Peyer's patch (tissue), 4 donors: ENCODE data around the gene TNPO3. TPM values are rescaled to one million over a fixed set of nuclear protein-coding genes. Genes with fewer than 3 reads are reported as not detected.
"Not testable (repeated sequence)": the region's sequence is repeated elsewhere in the genome, so short reads cannot be mapped to it uniquely, and the experiment has no call there.

Experiments used
- DNase-seq, 3 donors: peaks; one replicate each; pipeline ENCODE4 v3.0.0-alpha.2; 2017 to 2019
- H3K27ac ChIP-seq, 4 donors: fragments of 200-600 bp; sonication (generic); one replicate each; pipeline ENCODE4 v1.5.1; 2016 to 2019
- H3K27me3 ChIP-seq, 2 donors: fragments of 200-600 bp; sonication (generic); one replicate each; pipeline ENCODE4 v1.5.1; 2019
- H3K36me3 ChIP-seq, 3 donors: fragments of 200-600 bp; sonication (generic); one replicate each; pipeline ENCODE4 v1.5.1; 2016 to 2019
- H3K4me1 ChIP-seq, 4 donors: fragments of 200-600 bp; sonication (generic); one replicate each; pipeline ENCODE4 v1.5.1; 2016 to 2019
- H3K4me3 ChIP-seq, 4 donors: fragments of 200-600 bp; sonication (generic); 1 replicate in 3 of 4; 2 replicates in 1 of 4; pipeline ENCODE4 v1.5.1; 2016 to 2019; ENCODE audit warnings: mild to moderate bottlenecking in 1 of 4
- H3K9me3 ChIP-seq, 4 donors: fragments of 200-600 bp; sonication (generic); one replicate each; pipeline ENCODE4 v1.5.1; 2016 to 2019; ENCODE audit warnings: mild to moderate bottlenecking in 1 of 4
- POLR2A ChIP-seq, 2 donors: fragments of 450-650 bp; IDR thresholded peaks; one replicate each; pipeline ENCODE4 v1.5.1; 2017; ENCODE audit warnings: antibody characterized with exemption in 2 of 2, mild to moderate bottlenecking in 2 of 2, moderate library complexity in 2 of 2
- total RNA-seq, 4 donors: library from RNA; depleted of rRNA; stranded (reverse); fragments of >200 nt; gene quantifications; one replicate each; pipeline ENCODE4 v1.1.0, GENCODE V29; 2016
- TF ChIP-seq, protein P1 (sequence below), 6 experiments: fragments of 450-650 bp in 4 of 6; fragments of 200-600 bp in 2 of 6; sonication (generic) in 1 of 6; IDR thresholded peaks; one replicate each; pipeline ENCODE4 v1.5.1; 2017 to 2019; ENCODE audit warnings: antibody characterized with exemption in 6 of 6, mild to moderate bottlenecking in 3 of 6, moderate library complexity in 1 of 6

TNPO3 gene
- total RNA-seq, 4 donors from 2014 or later, result 25.2 to 55.3 (median 42.1) TPM

DNA sequence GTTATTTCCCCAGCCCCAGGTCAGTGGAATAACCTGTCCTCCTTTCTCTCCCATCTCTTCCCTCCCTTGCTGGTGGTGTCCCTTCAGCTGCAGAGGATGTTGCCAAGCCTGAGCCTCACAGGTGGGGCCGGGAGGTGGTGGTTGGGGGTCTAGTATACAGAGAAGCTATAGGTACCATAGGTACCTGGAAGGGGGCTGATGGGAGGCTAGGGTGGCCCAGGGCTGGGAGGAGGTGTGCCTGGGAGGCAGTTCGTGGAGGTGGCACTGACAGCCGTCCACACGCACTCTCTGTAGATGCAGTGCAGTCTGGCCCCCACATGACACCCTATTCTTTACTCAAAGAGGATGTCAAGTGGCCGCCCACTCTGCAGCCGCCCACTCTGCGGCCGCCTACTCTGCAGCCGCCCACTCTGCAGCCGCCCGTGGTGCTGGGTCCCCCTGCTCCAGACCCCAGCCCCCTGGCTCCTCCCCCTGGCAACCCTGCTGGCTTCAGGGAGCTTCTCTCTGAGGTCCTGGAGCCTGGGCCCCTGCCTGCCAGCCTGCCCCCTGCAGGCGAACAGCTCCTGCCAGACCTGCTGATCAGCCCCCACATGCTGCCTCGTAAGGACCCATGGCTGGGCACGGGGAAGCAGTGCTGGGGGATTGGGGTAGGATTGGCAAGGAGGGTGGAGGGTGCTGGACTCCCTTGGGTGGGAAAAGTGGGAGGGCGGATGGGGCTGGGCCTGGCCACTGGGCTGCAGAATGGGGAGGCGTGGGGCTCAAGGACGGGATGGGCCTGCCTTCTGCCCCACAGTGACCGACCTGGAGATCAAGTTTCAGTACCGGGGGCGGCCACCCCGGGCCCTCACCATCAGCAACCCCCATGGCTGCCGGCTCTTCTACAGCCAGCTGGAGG is 107.7 kb downstream of the TNPO3 start:
- Histone ChIP-seq H3K4me3 (no peak overlapping the region), H3K36me3 (peaks cover 0 to 1% (median 0%) of the 10 kb centered on the region in 3 donors), H3K27ac (no peak overlapping the region), H3K4me1 (peaks cover 0 to under 1% (median 0%) of the 10 kb centered on the region in 4 donors), H3K9me3 (no peaks in the 10 kb centered on the region), H3K27me3 (no peaks in the 10 kb centered on the region)
- TF ChIP-seq, protein P1, sequence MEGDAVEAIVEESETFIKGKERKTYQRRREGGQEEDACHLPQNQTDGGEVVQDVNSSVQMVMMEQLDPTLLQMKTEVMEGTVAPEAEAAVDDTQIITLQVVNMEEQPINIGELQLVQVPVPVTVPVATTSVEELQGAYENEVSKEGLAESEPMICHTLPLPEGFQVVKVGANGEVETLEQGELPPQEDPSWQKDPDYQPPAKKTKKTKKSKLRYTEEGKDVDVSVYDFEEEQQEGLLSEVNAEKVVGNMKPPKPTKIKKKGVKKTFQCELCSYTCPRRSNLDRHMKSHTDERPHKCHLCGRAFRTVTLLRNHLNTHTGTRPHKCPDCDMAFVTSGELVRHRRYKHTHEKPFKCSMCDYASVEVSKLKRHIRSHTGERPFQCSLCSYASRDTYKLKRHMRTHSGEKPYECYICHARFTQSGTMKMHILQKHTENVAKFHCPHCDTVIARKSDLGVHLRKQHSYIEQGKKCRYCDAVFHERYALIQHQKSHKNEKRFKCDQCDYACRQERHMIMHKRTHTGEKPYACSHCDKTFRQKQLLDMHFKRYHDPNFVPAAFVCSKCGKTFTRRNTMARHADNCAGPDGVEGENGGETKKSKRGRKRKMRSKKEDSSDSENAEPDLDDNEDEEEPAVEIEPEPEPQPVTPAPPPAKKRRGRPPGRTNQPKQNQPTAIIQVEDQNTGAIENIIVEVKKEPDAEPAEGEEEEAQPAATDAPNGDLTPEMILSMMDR (IDR thresholded peaks at IDR 0.05), result peak in 3 of 6 experiments; percentile 16 to 24 (median 16)
- no peak for TF ChIP-seq POLR2A (IDR thresholded peaks at IDR 0.05)
- no peak for DNase-seq

DNA sequence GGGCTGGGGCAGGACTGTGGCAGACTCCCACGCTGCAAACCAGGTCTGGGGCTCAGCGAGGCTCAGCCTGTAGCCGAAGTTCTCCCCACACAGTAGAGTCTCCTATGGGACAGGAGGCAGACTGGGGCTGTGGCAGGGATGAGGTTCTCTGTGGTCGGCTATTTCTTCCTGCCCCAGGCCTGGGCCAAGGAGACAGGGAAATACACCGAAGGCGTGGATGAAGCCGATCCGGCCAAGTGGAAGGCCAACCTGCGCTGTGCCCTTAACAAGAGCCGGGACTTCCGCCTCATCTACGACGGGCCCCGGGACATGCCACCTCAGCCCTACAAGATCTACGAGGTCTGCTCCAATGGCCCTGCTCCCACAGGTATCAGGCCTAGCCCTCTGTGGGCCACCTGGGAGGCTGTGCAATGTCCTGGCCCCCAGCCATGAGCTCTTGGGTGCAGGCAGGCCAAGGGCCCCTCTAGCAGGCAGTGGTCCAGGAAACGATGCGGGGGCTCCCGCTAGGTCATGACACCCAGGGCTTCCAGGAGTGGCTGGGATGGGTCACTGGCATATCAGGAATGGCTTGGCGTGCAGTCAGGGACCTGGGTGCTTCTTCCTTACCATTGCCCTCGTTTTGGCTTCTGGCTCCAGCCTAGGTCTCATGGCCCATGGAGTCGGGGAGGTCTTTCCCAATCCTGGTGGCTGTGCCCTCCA is 109.1 kb downstream of the TNPO3 start:
- Histone ChIP-seq H3K4me1 (peaks cover 0 to 5% (median 0%) of the 10 kb centered on the region in 4 donors), H3K9me3 (no peaks in the 10 kb centered on the region), H3K27me3 (no peaks in the 10 kb centered on the region), H3K4me3 (no peak overlapping the region), H3K36me3 (no peaks in the 10 kb centered on the region), H3K27ac (no peak overlapping the region)
- TF ChIP-seq, protein P1 (IDR thresholded peaks at IDR 0.05), result no peak
- TF ChIP-seq POLR2A (IDR thresholded peaks at IDR 0.05), result no peak
- no peak for DNase-seq

DNA sequence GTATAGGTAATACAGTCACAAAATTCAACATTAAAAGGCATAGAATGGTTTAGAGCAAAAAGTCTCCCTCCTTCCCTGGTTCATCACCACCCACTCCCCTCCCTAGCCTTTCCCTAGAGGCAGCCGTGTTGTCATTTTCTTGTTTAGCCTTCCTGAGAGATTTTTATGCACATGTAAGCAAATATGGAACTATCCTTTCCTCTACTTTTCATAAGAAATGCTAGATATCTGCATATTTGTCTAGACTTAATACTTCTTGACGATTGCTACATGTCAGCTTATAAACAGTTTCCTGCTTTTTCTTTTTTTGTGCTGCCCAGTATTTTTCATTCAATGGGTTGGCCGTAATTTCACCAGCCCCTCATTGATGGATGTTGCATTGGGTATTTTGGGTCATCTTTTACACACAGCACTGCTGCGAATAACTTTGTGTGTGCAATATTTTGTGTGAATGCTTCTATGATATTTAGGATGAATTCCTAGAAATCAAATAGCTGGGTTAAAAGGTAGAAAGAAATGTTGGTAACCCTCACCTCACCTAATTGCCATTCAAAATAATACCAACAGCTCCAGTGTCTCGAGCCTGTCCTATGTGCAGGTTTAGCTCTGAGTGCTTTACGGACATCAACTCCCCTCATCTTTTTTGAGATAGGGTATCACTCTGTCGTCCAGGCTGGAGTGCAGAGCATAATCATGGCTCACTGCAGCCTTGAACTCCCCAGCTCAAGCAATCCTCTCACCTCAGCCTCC is 110.2 kb downstream of the TNPO3 start:
- Histone ChIP-seq H3K4me3 (no peak overlapping the region), H3K36me3 (no peaks in the 10 kb centered on the region), H3K27ac (no peak overlapping the region), H3K9me3 (no peaks in the 10 kb centered on the region), H3K27me3 (no peaks in the 10 kb centered on the region), H3K4me1 (peaks cover 0 to 5% (median under 1%) of the 10 kb centered on the region in 4 donors)
- no peak for TF ChIP-seq POLR2A (IDR thresholded peaks at IDR 0.05)
- TF ChIP-seq, protein P1 (IDR thresholded peaks at IDR 0.05), result no peak
- no peak for DNase-seq

DNA sequence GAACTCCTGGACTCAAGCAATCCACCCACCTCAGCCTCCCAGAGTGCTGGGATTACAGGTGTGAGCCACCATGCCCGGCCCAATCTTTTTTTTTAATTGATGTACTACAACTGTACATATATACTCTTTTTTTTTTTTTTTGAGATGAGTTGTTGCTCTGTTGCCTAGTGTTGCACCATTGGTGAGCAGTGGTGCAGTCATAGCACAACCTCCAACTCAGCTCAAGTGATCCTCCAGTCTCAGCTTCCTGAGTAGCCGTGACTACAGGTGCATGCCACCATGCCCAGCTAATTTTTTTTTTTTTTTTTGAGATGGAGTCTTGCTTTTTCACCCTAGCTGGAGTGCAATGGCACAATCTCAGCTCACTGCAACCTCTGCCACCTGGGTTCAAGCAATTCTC is 111.7 kb downstream of the TNPO3 start:
- H3K27me3 ChIP-seq, H3K4me3 ChIP-seq, H3K27ac ChIP-seq, H3K36me3 ChIP-seq, DNase-seq, H3K9me3 ChIP-seq: not testable (repeated sequence)
- H3K4me1 ChIP-seq, result peaks cover 0 to 10% (median 2%) of the 10 kb centered on the region in 4 donors

DNA sequence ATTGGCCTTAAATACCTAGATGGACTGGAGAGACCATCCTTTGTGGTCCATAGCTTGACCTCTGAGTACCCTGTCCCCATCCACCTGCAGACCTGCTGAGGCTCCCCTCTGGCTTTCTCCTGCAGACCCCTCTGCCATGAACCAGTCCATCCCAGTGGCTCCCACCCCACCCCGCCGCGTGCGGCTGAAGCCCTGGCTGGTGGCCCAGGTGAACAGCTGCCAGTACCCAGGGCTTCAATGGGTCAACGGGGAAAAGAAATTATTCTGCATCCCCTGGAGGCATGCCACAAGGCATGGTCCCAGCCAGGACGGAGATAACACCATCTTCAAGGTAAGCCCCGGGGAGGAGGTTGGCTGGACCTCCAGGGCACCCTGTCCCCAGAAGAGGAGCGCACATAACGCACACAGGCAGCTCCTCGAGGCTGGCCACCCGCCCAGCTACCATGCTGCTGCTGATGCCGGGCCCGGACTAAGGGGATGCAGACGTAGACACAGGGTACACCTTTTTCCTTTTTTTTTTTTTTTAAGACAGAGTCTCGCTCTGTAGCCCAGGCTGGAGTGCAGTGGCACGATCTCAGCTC is 112.9 kb downstream of the TNPO3 start:
- Histone ChIP-seq H3K4me1 (peaks cover 0 to 20% (median 6%) of the 10 kb centered on the region in 4 donors), H3K4me3 (peak overlapping the region in 1 of 4 donors; percentile 18), H3K9me3 (no peaks in the 10 kb centered on the region), H3K27ac (peak overlapping the region in 1 of 4 donors; percentile 95), H3K27me3 (no peaks in the 10 kb centered on the region), H3K36me3 (no peaks in the 10 kb centered on the region)
- TF ChIP-seq, protein P1 (IDR thresholded peaks at IDR 0.05), result no peak
- no peak for TF ChIP-seq POLR2A (IDR thresholded peaks at IDR 0.05)
- DNase-seq, result peak in 1 of 3 donors; percentile 40
